CD4-positive, alpha-beta T cell treated with Interleukin-6 for 4 hours (primary cell): ENCODE measurements around the gene FGF21.
"Not testable (repeated sequence)": the region's sequence is repeated elsewhere in the genome, so short reads cannot be mapped to it uniquely, and the experiment has no call there.

Source experiments
- DNase-seq: peaks from one replicate; pipeline ENCODE4 v3.0.0-alpha.2; 2020; ENCODE audit warnings: mixed read lengths

The FGF21 gene

DNA sequence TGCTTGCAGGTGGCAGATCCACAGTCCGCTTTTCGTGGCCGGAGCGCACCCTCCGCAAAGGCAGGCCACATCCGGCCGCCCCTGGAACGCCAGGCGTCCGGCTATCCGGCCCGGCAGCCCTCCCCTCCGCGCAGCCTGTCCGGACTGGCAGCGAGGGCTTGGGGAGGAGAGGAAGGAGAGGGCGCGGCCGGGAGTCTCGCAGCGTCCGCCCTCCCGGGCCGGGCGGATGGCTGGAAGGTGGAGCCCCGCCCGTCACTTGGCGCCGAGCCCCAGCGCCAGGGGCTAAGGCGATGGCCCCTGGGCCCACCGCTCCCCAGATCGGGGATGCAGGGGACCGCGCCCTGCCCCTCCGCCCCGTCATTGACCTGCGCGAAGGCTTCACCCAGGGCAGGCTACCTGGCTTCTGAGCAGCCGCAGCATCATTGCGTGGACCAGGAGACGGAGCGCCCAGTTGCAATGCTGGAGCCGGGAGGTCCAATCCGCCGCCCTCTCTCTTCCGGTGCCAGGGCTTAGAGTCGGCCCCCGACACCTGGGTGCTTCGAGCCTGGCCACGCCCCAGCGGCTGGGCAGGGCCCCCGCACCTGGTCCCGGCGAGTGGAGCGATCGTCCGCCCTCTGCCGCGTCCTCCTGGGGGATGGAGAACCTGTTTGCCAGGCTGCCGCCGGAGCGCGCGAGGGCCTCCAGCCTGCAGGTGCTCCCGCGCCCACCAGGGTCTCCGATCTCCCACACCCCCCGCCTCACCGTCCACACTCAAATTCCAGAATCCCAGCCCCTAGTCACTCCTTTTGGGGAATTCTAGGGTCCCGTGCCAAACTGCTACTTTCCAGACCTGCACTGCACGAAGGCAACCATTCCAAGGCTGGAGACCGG lies 2.6 kb upstream of the FGF21 start, which contains the start of gene FUT1:
TSS of gene FUT1 (minus strand) at position 146 of the 870 bp plus-strand sequence. CDS start 1,360 bp downstream, outside the sequence.
- DNase-seq: peak; percentile 46

DNA sequence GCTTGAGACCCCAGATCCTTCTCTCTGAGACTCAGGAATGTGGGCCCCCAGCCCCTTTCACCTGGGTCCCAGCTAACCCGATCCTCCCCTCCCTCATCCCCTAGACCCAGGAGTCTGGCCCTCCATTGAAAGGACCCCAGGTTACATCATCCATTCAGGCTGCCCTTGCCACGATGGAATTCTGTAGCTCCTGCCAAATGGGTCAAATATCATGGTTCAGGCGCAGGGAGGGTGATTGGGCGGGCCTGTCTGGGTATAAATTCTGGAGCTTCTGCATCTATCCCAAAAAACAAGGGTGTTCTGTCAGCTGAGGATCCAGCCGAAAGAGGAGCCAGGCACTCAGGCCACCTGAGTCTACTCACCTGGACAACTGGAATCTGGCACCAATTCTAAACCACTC lies 463 bp downstream of the FGF21 start:
- no peak for DNase-seq

DNA sequence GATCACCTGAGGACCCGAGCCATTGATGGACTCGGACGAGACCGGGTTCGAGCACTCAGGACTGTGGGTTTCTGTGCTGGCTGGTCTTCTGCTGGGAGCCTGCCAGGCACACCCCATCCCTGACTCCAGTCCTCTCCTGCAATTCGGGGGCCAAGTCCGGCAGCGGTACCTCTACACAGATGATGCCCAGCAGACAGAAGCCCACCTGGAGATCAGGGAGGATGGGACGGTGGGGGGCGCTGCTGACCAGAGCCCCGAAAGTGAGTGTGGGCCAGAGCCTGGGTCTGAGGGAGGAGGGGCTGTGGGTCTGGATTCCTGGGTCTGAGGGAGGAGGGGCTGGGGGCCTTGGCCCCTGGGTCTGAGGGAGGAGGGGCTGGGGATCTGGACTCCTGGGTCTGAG lies 888 bp downstream of the FGF21 start:
- DNase-seq: no peak

DNA sequence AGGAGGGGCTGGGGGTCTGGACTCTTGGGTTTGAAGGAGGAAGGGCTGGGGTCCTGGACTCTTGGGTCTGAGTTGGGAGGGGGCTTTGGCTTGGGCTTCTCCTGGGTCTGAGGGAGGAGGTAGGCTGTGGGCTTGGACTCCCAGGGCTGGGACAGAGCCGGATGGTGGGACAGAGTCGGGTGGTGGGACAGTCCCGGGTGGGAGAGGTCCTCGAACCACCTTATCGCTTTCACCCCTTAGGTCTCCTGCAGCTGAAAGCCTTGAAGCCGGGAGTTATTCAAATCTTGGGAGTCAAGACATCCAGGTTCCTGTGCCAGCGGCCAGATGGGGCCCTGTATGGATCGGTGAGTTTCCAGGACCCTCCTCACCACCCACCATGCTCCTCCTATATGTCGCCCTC lies 1.4 kb downstream of the FGF21 start:
- no peak for DNase-seq

DNA sequence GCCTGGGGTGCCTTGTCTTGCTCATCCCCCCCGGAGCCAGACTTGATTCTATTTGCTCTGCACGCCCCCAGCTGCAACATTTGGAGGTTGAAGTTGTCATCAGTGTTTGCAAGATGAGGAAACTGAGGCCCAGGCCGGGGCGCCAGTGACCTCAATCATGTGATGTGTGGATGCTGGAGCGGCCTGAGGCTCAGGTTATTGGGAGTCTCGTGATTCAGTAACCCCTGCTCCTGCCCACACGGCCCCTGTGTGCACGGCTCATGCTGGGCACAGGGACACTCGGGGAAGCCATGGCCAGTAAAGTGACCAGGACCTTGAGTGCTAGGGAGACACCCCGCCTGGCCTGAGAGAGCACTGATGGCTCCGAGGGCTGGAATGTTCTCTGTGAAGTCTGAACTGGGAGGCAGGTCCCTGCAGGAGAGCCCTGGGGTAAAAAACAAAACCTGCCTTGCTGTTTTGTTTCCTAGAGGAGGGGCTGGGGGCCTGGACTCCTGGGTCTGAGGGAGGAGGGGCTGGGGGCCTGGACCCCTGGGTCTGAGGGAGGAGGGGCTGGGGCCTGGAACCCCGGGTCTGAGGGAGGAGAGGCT lies 1.9 kb downstream of the FGF21 start:
- no peak for DNase-seq

DNA sequence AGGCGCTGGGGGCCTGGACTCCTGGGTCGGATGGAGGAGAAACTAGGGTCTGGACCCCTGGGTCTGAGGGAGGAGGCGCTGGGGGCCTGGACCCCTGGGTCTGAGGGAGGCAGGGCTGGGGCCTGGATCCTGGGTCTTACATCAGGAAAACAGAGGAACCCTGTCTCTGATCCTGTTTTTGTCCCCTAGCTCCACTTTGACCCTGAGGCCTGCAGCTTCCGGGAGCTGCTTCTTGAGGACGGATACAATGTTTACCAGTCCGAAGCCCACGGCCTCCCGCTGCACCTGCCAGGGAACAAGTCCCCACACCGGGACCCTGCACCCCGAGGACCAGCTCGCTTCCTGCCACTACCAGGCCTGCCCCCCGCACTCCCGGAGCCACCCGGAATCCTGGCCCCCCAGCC lies 2.4 kb downstream of the FGF21 start:
- DNase-seq: no peak

DNA sequence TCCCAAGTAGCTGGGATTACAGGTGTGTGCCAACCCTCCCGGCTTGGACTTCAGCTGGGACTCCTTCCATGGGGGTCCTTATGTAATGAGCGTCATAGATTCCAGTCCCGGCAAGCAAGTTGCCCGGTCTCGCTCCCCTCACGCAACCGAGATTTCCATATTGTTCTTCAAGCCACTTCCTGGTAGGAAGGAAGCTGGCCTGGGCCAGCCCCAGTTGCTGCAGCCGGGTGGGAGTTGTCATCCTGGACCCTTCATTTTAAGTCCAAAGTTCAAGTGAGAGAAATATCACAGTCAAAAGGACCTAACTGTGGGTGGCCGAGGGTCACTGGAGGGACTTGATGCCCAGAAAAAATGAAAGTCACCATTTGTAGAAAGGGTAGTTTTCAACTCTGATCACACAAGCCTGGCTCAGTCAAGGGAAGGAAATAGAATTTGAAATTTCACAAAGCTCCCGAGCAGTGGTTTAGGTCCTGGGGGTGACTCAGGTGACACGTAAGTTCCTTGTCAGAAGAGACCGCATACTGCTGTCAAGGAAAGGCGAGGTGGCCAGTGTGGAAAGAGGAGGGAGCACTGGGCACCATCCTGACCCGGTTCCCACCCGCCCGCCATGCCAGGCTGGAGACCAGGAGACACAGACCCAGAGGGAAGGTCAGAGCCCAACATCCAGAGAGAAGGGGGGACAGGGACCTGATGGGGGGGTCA lies 5.3 kb downstream of the FGF21 start:
- no peak for DNase-seq

DNA sequence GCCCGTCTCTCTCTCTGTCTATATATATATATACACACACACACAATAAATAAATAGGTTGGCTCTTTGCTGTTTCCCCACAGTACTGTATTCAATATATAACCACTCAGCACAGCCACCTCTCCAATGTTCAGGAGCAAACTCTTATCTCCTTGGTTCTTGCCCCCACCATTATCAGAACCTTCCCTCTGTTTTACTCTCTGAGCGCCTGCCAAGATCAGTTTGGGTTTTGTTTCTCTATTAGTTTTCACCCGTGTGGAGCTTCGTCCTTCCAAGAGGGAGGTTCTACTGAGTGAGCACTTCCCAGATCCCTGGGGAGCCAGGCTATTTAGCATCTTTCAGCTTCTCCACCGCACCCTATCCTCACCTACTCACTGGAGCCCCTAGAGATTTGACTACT lies 10.5 kb downstream of the FGF21 start:
- DNase-seq: not testable (repeated sequence)

DNA sequence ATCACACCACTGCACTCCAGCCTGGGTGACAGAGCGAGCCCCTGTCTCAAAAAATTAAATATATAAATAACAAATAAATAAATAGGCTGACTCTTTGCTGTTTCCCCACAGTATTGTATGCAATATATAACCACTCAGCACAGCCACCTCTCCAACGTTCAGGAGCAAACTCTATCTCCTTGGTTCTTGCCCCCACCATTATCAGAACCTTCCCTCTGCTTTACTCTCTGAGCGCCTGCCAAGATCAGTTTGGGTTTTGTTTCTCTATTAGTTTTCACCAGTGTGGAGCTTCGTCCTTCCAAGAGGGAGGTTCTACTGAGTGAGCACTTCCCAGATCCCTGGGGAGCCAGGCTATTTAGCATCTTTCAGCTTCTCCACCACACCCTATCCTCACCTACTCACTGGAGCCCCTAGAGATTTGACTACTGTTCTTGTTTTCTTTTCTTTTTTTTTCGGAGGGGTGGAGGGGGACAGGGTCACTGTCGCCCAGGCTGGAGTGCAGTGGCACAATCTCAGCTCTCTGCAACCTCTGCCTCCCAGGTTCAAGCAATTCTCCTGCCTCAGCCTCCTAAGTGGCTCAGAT lies 12.9 kb downstream of the FGF21 start:
- DNase-seq: not testable (repeated sequence)

DNA sequence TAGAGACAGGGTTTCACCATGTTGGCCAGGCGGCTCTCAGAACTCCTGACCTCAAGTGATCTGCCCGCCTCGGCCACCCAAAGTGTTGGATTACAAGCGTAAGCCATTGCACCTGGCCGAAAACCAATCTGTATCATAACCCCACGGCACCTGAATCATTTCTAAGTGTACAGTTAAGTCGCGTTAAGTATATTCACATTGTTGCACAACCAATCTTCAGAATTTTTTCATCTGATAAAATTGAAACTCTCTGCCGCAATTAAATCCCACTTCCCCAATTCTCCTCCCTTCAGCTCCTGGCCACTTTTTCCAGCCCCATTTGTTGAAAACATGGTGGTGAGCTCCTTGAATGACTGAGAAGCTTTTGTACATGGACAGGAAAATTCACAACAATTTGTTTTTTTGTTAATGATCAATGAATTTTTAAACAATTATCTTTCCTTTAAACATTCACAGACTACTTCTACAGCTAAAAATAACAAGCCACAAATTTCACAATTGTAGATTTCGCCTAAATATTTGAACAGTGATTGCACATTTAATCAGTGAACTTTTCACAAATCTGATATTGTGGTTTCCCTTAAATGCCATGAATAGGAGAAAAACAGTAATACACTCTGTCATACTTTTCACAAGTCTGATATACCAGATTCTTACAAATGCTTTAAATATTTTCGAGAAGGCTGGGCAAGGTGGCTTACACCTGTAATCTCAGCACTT lies 13.8 kb downstream of the FGF21 start:
- no peak for DNase-seq

DNA sequence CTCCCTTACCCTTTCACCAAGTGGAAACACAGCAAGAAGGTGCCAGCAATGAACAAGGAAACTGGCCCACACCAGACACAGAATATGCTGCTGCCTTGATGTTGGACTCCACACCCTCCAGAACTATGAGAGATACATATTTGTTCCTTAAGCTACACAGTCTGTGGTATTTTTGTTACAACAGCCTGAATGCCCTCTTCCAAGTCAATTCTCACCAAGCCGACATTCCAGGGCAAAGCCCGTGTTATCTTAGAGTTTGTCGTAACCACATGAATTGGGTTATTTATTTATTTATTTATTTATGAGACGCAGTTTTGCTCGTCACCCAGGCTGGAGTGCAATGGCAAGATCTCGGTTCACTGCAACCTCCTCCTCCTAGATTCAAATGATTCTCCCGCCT lies 14.9 kb downstream of the FGF21 start:
- DNase-seq: no peak

DNA sequence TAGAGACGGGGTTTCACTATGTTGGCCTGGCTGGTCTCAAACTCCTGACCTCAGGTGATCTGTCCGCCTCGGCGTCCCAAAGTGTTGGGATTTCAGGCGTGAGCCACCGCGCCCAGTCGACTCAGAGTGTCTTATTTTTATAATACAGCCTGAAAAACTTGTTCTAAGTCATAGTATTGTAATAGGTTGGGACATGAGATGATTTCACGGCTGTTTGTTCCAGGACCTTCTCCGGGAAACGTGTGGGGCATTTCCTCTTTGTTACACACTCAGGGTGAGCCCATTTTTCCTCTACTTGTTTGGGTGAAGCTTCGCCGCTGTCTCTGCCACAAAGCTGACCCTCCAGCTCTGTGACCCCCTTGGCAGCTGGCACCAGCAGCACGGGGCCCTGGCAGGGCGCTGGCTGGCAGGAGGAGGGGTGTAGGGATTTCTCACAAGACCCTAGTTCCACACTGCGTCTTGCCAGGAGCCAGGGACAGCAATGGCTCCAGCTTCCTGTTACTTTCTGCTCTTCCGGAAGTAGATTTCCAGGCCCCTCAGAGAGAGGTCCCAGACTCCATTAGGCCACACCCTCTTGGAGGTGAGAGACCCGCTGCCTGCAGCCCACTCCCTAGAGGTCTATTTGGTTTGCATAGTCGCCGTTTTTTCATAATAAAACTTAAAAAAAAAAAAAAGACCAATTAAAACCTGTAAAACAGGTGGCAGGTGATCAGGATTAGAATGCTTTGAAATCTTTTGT lies 15.6 kb downstream of the FGF21 start:
- DNase-seq: no peak

DNA sequence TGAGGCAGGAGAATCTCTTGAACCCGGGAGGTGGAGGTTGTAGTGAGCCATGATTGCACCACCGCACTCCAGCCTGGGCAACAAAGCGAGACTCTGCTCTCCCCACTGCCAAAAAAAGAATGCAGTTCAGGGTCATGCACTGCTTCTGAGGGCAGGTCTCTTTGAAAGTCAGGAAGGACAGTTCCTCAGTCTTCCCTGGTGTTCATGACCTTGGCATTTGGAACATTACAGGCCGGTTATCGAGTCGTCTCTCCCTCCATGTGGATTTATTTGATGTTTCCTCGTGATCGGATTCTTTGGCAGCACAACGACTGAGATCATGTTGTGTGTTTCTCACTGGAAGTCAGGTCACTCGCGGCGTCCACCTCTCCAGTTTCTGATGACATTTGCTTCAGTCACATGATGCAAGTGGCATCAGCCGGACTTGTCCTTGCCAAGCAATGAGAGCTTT lies 17.2 kb downstream of the FGF21 start:
- DNase-seq: no peak

DNA sequence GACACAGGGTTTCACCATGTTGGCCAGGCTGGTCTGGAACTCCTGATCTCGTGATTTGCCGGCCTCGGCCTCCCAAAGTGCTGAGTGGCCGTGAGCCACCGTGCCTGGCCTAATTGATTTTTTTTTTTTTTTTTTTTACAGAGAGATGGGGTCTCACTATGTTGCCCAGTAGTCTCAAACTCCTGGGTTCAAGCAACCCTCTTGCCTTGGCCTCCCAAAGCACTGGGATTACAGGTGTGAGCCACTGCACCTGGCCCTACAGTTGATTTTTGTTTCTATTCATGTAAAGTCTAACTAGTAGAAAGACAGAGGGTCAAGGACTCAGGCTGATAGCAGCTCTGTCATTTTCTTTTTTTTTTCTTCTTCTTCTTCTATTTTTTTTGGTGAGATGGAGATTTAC lies 21.8 kb downstream of the FGF21 start:
- DNase-seq: no peak

DNA sequence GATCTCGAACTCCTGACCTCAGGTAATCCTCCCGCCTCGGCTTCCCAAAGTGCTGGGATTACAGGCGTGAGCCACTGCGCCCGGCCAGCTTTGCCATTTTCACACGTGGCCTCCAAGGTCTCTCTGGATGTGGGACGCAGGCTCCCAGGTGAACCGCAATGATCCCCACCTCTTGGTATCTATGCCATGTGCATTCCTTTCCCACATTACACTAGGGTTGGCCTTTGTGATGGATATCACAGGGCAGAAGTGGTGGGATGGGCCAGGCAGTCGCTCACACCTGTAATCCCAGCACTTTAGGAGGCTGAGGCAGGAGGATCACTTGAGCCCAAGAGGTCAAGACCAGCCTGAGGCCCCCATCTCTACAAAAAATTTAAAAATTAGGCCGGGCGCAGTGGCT lies 22.4 kb downstream of the FGF21 start:
- no peak for DNase-seq

DNA sequence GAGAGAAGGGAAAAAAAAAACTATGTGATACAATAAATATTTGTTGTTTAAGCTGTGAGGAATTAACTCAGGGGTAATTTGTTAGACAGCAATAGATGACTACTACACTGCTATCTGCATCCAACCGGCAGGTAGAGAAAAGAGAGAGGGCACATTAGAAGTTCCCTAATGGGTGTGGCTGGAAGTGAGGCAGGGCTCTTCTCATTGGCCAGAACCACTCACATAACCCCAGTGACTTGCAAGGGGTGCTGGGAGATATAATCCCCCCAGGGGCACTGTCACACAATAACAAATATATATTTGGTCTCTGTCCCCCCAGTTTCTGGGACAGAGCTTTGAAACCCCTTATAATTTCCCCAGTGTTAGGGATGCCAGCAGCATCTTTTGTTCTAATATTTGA lies 24.3 kb downstream of the FGF21 start:
- no peak for DNase-seq

DNA sequence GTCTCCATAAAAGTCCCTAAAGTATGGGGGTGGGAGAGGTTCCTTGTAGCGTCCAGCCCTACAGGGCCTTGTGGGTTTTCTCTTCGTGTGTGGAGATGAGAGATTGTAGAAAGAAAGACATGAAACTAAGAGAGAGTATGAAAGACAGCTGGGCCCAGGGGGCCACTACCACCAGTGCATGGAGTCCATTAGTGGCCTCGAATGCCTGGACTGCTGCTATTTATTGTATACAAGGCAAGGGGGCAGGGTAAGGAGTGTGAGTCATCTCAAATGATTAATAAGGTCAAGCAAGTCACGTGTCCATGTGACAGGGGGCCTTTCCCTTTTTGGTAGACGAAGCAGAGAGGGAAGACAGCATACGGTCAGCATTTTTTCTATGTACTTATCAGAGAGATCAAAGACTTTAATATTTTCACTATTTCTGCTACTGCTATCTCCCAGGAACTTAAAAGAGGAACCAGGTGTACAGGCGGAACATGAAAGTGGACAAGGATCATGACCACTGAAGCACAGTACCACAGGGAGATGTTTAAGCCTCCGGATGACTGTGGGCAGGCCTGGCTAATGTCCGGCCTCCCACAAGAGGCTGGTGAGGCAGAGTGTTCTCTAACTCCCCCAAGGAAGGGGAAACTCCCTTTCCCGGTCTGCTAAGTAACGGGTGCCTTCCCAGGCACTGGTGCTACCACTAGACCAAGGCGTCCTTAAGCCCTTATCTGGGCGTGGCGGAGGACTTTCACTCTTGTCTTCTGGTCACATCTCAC lies 25.5 kb downstream of the FGF21 start:
- no peak for DNase-seq

DNA sequence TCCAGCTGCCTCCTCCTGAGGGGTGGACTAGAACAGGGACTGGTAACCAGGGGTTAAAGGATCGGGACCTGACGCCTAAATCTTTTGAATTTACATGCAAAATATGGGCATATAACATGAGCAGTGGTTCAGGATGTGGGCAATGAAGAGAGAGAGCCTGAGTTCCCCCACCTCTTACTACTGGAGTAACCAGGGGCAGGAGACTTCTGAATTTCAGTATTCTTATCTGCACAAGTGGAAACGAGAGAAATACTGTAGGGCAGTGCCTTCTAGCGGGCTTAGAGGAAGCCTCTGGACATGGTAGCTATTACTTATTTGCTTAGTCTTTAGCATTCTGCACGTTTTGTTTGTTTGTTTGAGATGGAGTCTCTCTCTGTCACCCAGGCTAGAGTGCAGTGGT lies 29.2 kb downstream of the FGF21 start:
- no peak for DNase-seq

DNA sequence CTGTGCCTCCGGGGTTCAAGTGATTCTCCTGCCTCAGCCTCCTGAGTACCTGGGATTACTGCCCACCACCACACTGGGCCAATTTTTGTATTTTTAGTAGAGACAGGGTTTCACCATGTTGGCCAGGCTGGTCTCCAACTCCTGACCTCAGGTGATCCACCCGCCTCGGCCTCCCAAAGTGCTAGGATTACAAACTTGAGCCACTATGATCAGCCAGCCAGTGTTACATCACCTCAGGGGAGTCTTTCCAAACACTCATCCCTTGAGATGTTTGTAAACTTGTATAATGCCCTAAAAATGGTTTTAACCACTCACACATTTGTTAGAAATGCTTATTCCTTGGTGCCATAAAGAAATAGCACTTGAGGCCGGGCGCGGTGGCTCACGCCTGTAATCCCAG lies 31.1 kb downstream of the FGF21 start:
- not testable (repeated sequence) for DNase-seq

DNA sequence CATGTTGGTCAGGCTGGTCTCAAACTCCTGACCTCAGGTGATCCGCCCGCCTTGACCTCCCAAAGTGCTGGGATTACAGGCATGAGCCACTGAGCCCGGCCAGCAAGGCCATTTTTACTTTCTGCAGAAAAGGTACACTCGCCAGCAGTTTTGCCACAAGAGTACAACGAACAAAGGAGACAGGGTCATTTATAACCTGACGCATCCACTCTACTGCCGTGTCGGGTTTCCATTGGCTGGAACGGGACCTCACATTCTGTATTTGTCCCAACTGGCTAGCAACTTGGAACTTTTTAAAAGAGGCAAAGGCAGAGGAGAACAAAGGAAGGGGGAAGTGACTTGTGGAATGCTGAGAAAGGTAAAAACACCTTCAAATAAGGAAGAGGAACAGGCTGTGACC lies 32.0 kb downstream of the FGF21 start:
- not testable (repeated sequence) for DNase-seq

DNA sequence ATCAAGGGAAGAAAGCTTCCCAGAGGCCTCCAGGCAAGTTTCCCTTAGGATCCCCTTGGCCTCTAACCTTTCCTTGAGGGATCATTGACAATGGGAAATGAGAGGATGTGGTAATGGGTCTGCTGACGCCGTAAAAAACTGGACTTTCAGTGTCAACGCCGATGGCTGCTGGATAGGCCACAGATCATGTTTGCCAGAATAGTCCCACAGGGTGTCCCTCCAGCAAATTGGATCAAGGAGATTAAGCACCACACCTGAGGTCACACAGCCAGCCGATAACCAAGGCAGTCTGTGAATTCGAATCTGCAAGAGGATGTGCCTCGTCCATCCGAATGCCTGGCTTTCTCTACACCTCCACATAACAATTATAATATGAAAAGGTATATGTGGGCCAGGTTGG lies 37.9 kb downstream of the FGF21 start:
- no peak for DNase-seq
